ENCODE measurements around the gene LY86. TPM values are rescaled to one million over a fixed set of nuclear protein-coding genes. Genes with fewer than 3 reads are reported as not detected.

The LY86 gene
- total RNA-seq, 1 donor from 2014 or later = not detected

- no peak overlapping the region for H3K4me3 Mint-ChIP-seq
- no peak for TF ChIP-seq CTCF (conservative IDR thresholded peaks at IDR 0.05)
- DNase-seq (ENCODE audit: low read depth, low spot score) = no peak
- no peaks in the 10 kb centered on the region for H3K4me1 Mint-ChIP-seq
- H3K36me3 Mint-ChIP-seq (ENCODE audit: low read depth) = no peaks in the 10 kb centered on the region
- peaks cover 14% of the 10 kb centered on the region for H3K27me3 Mint-ChIP-seq (ENCODE audit: low read depth)
- H3K27ac Mint-ChIP-seq (ENCODE audit: unreplicated experiment) = no peak overlapping the region
- H3K9me3 Mint-ChIP-seq = peaks cover 12% of the 10 kb centered on the region
Observed at GRCh38 chr6:6565488-6565887, 23.0 kb upstream of the LY86 start.

GRCh38 chr6:6566766-6567165, 21.8 kb upstream of the LY86 start:
- no peaks in the 10 kb centered on the region for H3K4me1 Mint-ChIP-seq
- TF ChIP-seq CTCF (conservative IDR thresholded peaks at IDR 0.05) = no peak
- peaks cover 26% of the 10 kb centered on the region for H3K27me3 Mint-ChIP-seq (ENCODE audit: low read depth)
- no peak overlapping the region for H3K27ac Mint-ChIP-seq (ENCODE audit: unreplicated experiment)
- H3K36me3 Mint-ChIP-seq (ENCODE audit: low read depth) = no peaks in the 10 kb centered on the region
- no peak overlapping the region for H3K4me3 Mint-ChIP-seq
- DNase-seq (ENCODE audit: low read depth, low spot score) = no peak
- peaks cover 14% of the 10 kb centered on the region for H3K9me3 Mint-ChIP-seq

GRCh38 chr6:6569096-6569810, 19.3 kb upstream of the LY86 start:
- no peak overlapping the region for H3K27ac Mint-ChIP-seq (ENCODE audit: unreplicated experiment)
- peaks cover 2% of the 10 kb centered on the region for H3K9me3 Mint-ChIP-seq
- peaks cover 34% of the 10 kb centered on the region for H3K27me3 Mint-ChIP-seq (ENCODE audit: low read depth)
- TF ChIP-seq CTCF (conservative IDR thresholded peaks at IDR 0.05) = no peak
- no peaks in the 10 kb centered on the region for H3K36me3 Mint-ChIP-seq (ENCODE audit: low read depth)
- no peaks in the 10 kb centered on the region for H3K4me1 Mint-ChIP-seq
- DNase-seq (ENCODE audit: low read depth, low spot score) = no peak
- H3K4me3 Mint-ChIP-seq = no peak overlapping the region

- Mint-ChIP-seq H3K9me3 (peaks cover 2% of the 10 kb centered on the region), H3K4me3 (no peak overlapping the region), H3K4me1 (no peaks in the 10 kb centered on the region), H3K27ac (ENCODE audit: unreplicated experiment) (no peak overlapping the region), H3K36me3 (ENCODE audit: low read depth) (no peaks in the 10 kb centered on the region), H3K27me3 (ENCODE audit: low read depth) (peaks cover 34% of the 10 kb centered on the region)
- no peak for TF ChIP-seq CTCF (conservative IDR thresholded peaks at IDR 0.05)
- DNase-seq (ENCODE audit: low read depth, low spot score) = no peak
Observed at GRCh38 chr6:6569811-6570164, 18.7 kb upstream of the LY86 start.

- H3K9me3 Mint-ChIP-seq = peaks cover 6% of the 10 kb centered on the region
- DNase-seq (ENCODE audit: low read depth, low spot score) = no peak
- no peaks in the 10 kb centered on the region for H3K4me1 Mint-ChIP-seq
- H3K27me3 Mint-ChIP-seq (ENCODE audit: low read depth) = peaks cover 34% of the 10 kb centered on the region
- H3K36me3 Mint-ChIP-seq (ENCODE audit: low read depth) = no peaks in the 10 kb centered on the region
- no peak overlapping the region for H3K27ac Mint-ChIP-seq (ENCODE audit: unreplicated experiment)
- no peak for TF ChIP-seq CTCF (conservative IDR thresholded peaks at IDR 0.05)
- no peak overlapping the region for H3K4me3 Mint-ChIP-seq
Observed at GRCh38 chr6:6570929-6571671, 17.4 kb upstream of the LY86 start.
